Measurements from ENCODE around the gene TREH. TPM values are rescaled to one million over a fixed set of nuclear protein-coding genes. Genes with fewer than 3 reads are reported as not detected.

The TREH gene
- total RNA-seq, 1 donor = not detected

DNA sequence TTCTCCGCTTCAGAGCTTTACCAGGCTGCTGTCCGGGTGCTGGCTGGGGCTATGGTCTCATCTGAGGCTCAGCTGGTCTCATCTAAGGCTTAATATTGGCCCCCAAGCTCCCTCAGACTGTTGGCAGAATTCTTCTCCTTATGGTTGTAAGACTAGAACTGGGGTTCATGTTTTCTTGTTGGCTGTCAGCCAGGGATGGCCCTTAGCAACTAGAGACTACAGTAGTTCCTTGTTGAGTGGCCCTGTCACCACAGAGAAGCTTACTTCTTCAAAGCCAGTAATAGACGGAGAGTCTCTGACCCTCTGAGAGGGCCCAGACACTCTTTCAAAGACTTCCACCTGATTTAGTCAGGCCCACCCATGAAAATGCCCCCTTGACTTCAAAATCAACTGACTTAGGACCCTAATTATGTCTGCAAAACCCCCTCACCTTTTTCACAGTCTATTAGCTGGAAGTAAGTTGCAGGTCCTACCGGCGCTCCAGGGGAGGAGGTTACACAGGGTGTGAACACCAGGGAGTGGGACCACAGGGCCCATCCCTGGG, 24.2 kb upstream of the TREH start:
- H3K4me3 ChIP-seq (ENCODE audit: low read depth, low read length) = no peak overlapping the region
- TF ChIP-seq CTCF (IDR thresholded peaks at IDR 0.05; ENCODE audit: insufficient read depth, low read depth, low read length) = no peak
- no peak for DNase-seq (ENCODE audit: low read depth)

DNA sequence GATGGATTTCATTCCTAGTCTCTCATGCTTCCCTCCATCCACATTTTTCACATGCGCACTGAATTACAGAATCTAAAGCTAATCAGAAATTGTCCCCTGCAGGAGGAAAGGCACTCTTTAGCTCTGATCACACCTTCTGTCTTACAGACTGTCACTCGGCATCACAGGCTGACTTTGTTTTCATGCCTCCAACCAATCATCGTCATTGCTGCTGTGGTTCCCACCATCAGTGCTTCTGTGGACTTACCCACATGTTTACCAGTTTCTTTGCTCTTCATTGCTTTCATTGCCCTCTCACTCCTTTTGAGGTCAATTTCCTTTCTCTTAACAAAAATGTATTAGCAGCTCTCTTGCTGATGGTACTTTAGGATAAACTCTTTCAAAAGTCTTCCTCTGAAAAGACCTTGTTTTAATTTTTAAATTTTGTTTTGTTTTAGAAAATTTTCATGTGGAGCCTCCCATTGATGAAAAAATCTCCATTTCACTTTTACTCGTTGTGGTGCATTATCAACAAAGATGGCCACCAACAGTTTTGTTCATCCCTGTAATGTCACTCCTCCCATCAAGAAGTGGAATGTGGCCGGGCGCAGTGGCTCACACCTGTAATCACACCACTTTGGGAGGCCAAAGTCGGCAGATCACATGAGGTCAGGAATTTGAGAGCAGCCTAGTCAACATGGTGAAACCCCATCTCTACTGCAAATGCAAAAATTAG, 20.2 kb upstream of the TREH start:
- H3K4me3 ChIP-seq (ENCODE audit: low read depth, low read length) = no peak overlapping the region
- no peak for TF ChIP-seq CTCF (IDR thresholded peaks at IDR 0.05; ENCODE audit: insufficient read depth, low read depth, low read length)
- DNase-seq (ENCODE audit: low read depth) = no peak

DNA sequence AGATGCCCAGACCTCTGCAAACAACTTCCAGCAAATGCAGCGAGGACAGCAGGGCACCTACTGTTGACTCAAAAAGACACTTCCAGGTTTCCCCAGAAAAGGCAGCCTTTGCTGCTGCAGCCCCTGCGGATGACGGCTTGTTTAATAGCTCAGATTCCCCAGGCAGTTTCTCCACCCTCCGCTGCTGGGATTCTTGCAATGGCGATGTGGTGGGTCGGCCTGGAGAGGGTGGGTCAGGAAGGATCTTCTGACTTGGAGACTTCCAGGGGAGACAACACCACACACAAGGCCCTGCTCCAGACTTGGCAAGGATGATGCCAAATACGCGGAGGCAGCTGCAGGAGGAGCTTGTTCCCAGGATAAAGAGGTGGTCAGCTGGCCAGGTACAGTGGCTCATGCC, 17.9 kb upstream of the TREH start:
- DNase-seq (ENCODE audit: low read depth) = no peak
- no peak overlapping the region for H3K4me3 ChIP-seq (ENCODE audit: low read depth, low read length)
- no peak for TF ChIP-seq CTCF (IDR thresholded peaks at IDR 0.05; ENCODE audit: insufficient read depth, low read depth, low read length)

- no peak for TF ChIP-seq CTCF (IDR thresholded peaks at IDR 0.05; ENCODE audit: insufficient read depth, low read depth, low read length)
- DNase-seq (ENCODE audit: low read depth) = no peak
- no peak overlapping the region for H3K4me3 ChIP-seq (ENCODE audit: low read depth, low read length)
Measured at GRCh38 chr11:118696673-118697226, 17.3 kb upstream of the TREH start.

DNA sequence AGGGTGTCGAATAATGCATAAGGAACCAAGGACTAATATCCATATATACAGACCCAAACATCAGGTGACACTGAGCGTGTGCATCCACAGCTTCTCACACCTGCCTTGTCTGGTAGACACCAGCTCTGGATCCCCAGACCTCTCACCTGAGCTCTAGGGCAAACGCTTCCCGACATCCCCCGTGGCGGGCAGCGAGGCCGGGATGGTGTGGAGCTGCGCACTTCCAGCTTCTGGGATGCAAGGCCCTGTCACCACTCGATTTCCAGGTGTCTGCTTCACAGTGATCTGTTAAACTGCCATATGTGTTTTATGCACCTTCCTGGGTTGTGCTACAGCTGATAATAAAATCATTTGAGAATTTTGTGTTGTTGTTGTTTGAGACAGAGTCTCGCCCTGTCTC, 15.3 kb upstream of the TREH start:
- DNase-seq (ENCODE audit: low read depth) = no peak
- no peak for TF ChIP-seq CTCF (IDR thresholded peaks at IDR 0.05; ENCODE audit: insufficient read depth, low read depth, low read length)
- H3K4me3 ChIP-seq (ENCODE audit: low read depth, low read length) = no peak overlapping the region

DNA sequence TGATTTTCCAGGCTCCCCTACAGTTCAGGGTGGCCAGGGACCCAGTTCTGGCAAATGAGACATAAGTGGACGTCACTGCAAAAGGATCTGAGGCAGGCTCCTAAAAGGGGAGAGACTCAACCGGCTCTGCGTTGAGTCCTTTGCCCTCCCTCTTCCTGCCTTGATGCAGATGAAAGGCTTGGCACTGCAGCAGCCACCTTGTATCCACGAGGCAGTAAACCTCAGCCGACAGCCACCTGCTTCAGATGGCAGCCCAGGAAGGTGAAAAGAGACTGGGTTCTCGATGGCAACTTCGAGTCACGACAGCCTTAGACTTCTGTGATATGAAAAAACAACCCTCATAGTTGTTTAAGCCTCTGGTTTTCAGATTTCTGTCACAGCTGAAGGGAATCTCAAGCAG, 14.7 kb upstream of the TREH start:
- no peak for DNase-seq (ENCODE audit: low read depth)
- TF ChIP-seq CTCF (IDR thresholded peaks at IDR 0.05; ENCODE audit: insufficient read depth, low read depth, low read length) = no peak
- no peak overlapping the region for H3K4me3 ChIP-seq (ENCODE audit: low read depth, low read length)

Data from fibroblast of villous mesenchyme (primary cell).